Measurements from ENCODE around the gene TACR1. TPM values are rescaled to one million over a fixed set of nuclear protein-coding genes. Genes with fewer than 3 reads are reported as not detected.

Gene TACR1
- polyA plus RNA-seq, 1 of the 3 experiments (the other 2 are of a cell fraction): under 0.01 TPM

DNA sequence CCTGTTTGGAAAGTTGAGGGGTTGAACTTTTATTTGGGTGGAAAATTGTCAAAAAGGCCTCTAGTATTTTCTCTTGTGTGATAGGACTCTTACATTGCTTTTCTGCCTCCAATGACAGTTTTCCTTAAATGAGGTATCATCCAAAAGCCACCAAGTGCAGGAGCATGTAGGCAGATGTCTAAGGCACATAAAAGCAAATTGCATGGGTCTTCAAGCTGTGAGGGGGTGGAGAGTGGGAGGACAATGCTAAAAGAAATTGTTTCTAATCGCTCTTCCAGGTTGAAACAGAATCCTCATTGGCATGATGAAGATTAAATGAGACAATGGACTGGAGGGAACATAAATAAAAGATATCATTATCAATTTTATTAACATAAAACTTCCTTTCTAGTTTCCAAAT, 6.8 kb downstream of the TACR1 start:
- ChIA-PET CTCF (interaction anchor here (1.3 kb wide), 1 partner anchor 128 kb away, joined by 3 read pairs; no protein-coding TSS in a partner anchor), POLR2A (no interaction called here)
- Histone ChIP-seq H3F3A (replicated peaks; ENCODE audit: insufficient read depth) (no peaks in the 10 kb centered on the region), H3K9me2 (no peaks in the 10 kb centered on the region), H3K4me2 (no peak overlapping the region), H3K4me1 (ENCODE audit: control insufficient read depth in 1 of 2, insufficient read depth in 2 of 2, low read depth in 1 of 2, low read length in 1 of 2) (no peaks in the 10 kb centered on the region; a peak in 2 of 4 replicates), H3K27ac (ENCODE audit: low read depth in 2 of 2, low read length in 1 of 2) (no peak overlapping the region), H3K4me3 (ENCODE audit: low read depth in 2 of 2, low read length in 1 of 2) (no peak overlapping the region), H3K27me3 (ENCODE audit: insufficient read depth) (peaks cover 5% of the 10 kb centered on the region; the same call in 1 of the 2 replicates), H4K20me1 (ENCODE audit: insufficient read depth) (no peaks in the 10 kb centered on the region), H3K9me3 (no peaks in the 10 kb centered on the region), H3K9ac (no peak overlapping the region), H2AFZ (ENCODE audit: low read depth) (no peak overlapping the region), H3K36me3 (replicated peaks in 1 of 2; ENCODE audit: control insufficient read depth in 1 of 2, insufficient read depth in 2 of 2, low read length in 1 of 2) (no peaks in the 10 kb centered on the region), H3K79me2 (ENCODE audit: insufficient read depth) (no peaks in the 10 kb centered on the region)
- 37% methylated on average over 1 of the region's 1 CpG for WGBS (ENCODE audit: low lambda C conversion rate)
- DNase-seq: no peak
- TF ChIP-seq MAX (IDR thresholded peaks at IDR 0.05; ENCODE audit: low read depth) (no peak), SMC3 (IDR thresholded peaks at IDR 0.05; ENCODE audit: low read depth, low read length) (no peak), EP300 (IDR thresholded peaks at IDR 0.05; ENCODE audit: borderline replicate concordance in 1 of 2, low read depth in 1 of 2, low read length in 1 of 2) (no peak), YY1 (IDR thresholded peaks at IDR 0.05; ENCODE audit: low read depth) (no peak), EZH2phosphoT487 (IDR thresholded peaks at IDR 0.05; ENCODE audit: borderline replicate concordance, low read depth) (no peak), USF2 (IDR thresholded peaks at IDR 0.05; ENCODE audit: borderline replicate concordance, low read depth, low read length) (no peak), FOSL2 (IDR thresholded peaks at IDR 0.05; ENCODE audit: borderline replicate concordance, low read depth) (no peak), MXI1 (IDR thresholded peaks at IDR 0.05; ENCODE audit: low read depth, low read length) (no peak), NRF1 (IDR thresholded peaks at IDR 0.05; ENCODE audit: low read depth, low read length) (no peak), PBX3 (IDR thresholded peaks at IDR 0.05) (no peak), JUND (IDR thresholded peaks at IDR 0.05) (no peak), RFX5 (IDR thresholded peaks at IDR 0.05; ENCODE audit: low read length) (no peak), ELF1 (IDR thresholded peaks at IDR 0.05) (no peak), CHD2 (IDR thresholded peaks at IDR 0.05; ENCODE audit: low read length, partially characterized antibody) (no peak), RAD21 (IDR thresholded peaks at IDR 0.05; ENCODE audit: low read length) (no peak), POLR2AphosphoS5 (IDR thresholded peaks at IDR 0.05; ENCODE audit: low read depth, low read length) (no peak), ZBTB33 (IDR thresholded peaks at IDR 0.05; ENCODE audit: borderline replicate concordance, low read depth) (no peak), RCOR1 (IDR thresholded peaks at IDR 0.05; ENCODE audit: low read length) (no peak), FOXM1 (IDR thresholded peaks at IDR 0.05; ENCODE audit: low read depth) (no peak)
- TF ChIP-seq, protein P1, sequence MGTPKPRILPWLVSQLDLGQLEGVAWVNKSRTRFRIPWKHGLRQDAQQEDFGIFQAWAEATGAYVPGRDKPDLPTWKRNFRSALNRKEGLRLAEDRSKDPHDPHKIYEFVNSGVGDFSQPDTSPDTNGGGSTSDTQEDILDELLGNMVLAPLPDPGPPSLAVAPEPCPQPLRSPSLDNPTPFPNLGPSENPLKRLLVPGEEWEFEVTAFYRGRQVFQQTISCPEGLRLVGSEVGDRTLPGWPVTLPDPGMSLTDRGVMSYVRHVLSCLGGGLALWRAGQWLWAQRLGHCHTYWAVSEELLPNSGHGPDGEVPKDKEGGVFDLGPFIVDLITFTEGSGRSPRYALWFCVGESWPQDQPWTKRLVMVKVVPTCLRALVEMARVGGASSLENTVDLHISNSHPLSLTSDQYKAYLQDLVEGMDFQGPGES (IDR thresholded peaks at IDR 0.05; ENCODE audit: low read depth, low read length): no peak
